ENCODE results near the gene MMP8.

The MMP8 gene

GRCh38 chr11:102676084-102676483, 48.7 kb downstream of the MMP8 start:
- no peak for DNase-seq (ENCODE audit: low read depth, low spot score)
- TF ChIP-seq SUZ12 (IDR thresholded peaks at IDR 0.05; ENCODE audit: extremely low read depth, insufficient read depth, insufficient read length): no peak
- TF ChIP-seq YY1 (IDR thresholded peaks at IDR 0.05; ENCODE audit: insufficient read depth, insufficient read length): no peak
- no peak for TF ChIP-seq ZNF274 (IDR thresholded peaks at IDR 0.05; ENCODE audit: low read depth, low read length)
- Histone ChIP-seq H3K4me1 (ENCODE audit: insufficient read depth, insufficient read length) (no peaks in the 10 kb centered on the region), H3K36me3 (ENCODE audit: insufficient read depth, insufficient read length, low read length) (no peaks in the 10 kb centered on the region), H3K4me3 (ENCODE audit: insufficient read length, low read depth) (no peak overlapping the region), H3K9ac (ENCODE audit: insufficient read length, low read depth) (no peak overlapping the region), H3K27me3 (ENCODE audit: insufficient read depth, insufficient read length) (no peaks in the 10 kb centered on the region), H3K9me3 (ENCODE audit: insufficient read depth, low read length) (no peaks in the 10 kb centered on the region)

- H3K27me3 ChIP-seq (ENCODE audit: insufficient read depth, insufficient read length): no peaks in the 10 kb centered on the region
- no peak overlapping the region for H3K9ac ChIP-seq (ENCODE audit: insufficient read length, low read depth)
- H3K36me3 ChIP-seq (ENCODE audit: insufficient read depth, insufficient read length, low read length): no peaks in the 10 kb centered on the region
- DNase-seq (ENCODE audit: low read depth, low spot score): no peak
- H3K4me1 ChIP-seq (ENCODE audit: insufficient read depth, insufficient read length): no peaks in the 10 kb centered on the region
- H3K4me3 ChIP-seq (ENCODE audit: insufficient read length, low read depth): no peak overlapping the region
- H3K9me3 ChIP-seq (ENCODE audit: insufficient read depth, low read length): no peaks in the 10 kb centered on the region
- TF ChIP-seq ZNF274 (IDR thresholded peaks at IDR 0.05; ENCODE audit: low read depth, low read length) (no peak), SUZ12 (IDR thresholded peaks at IDR 0.05; ENCODE audit: extremely low read depth, insufficient read depth, insufficient read length) (no peak), YY1 (IDR thresholded peaks at IDR 0.05; ENCODE audit: insufficient read depth, insufficient read length) (no peak)
These were observed 55.1 kb downstream of the MMP8 start for GRCh38 chr11:102669664-102670063.

DNA sequence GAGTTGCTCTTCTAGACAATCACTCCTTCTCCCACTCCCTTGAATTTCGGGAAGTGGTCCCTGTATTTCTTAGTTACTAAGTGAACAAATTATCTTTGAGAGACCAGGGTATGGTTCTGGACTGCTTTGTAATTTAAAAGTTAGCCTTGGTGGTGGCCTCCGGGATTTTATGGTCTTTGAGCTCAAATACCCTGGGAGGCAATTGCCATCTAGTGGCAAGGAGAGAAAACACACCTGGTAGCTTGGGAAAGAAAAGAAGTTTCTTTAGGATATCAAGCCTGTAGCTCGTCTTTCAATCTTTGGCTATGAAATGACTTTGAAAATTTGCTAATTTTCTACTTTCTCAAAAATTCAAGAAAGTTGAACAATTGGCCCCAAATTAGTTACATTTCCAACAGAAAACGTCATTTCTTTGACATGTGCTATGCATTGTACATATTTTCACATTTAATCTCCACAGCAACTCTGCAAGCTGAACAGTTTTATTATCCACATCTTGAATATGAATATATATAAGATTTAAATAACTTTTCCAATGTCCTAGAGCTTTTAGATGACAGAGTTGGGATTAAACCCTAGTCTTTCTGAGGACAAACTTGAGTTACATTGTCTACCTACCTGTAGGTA, 58.3 kb downstream of the MMP8 start:
- Histone ChIP-seq H3K4me3 (ENCODE audit: insufficient read length, low read depth) (no peak overlapping the region), H3K9ac (ENCODE audit: insufficient read length, low read depth) (no peak overlapping the region), H3K27me3 (ENCODE audit: insufficient read depth, insufficient read length) (no peaks in the 10 kb centered on the region), H3K36me3 (ENCODE audit: insufficient read depth, insufficient read length, low read length) (no peaks in the 10 kb centered on the region), H3K9me3 (ENCODE audit: insufficient read depth, low read length) (no peaks in the 10 kb centered on the region), H3K4me1 (ENCODE audit: insufficient read depth, insufficient read length) (no peaks in the 10 kb centered on the region)
- no peak for TF ChIP-seq SUZ12 (IDR thresholded peaks at IDR 0.05; ENCODE audit: extremely low read depth, insufficient read depth, insufficient read length)
- DNase-seq (ENCODE audit: low read depth, low spot score): peak; percentile 15

GRCh38 chr11:102664001-102664752, 60.6 kb downstream of the MMP8 start:
- Histone ChIP-seq H3K36me3 (ENCODE audit: insufficient read depth, insufficient read length, low read length) (no peaks in the 10 kb centered on the region), H3K4me3 (ENCODE audit: insufficient read length, low read depth) (no peak overlapping the region), H3K27me3 (ENCODE audit: insufficient read depth, insufficient read length) (no peaks in the 10 kb centered on the region), H3K9me3 (ENCODE audit: insufficient read depth, low read length) (no peaks in the 10 kb centered on the region), H3K4me1 (ENCODE audit: insufficient read depth, insufficient read length) (no peaks in the 10 kb centered on the region), H3K9ac (ENCODE audit: insufficient read length, low read depth) (no peak overlapping the region)
- DNase-seq (ENCODE audit: low read depth, low spot score): no peak
- TF ChIP-seq SUZ12 (IDR thresholded peaks at IDR 0.05; ENCODE audit: extremely low read depth, insufficient read depth, insufficient read length) (no peak), YY1 (IDR thresholded peaks at IDR 0.05; ENCODE audit: insufficient read depth, insufficient read length) (no peak), ZNF274 (IDR thresholded peaks at IDR 0.05; ENCODE audit: low read depth, low read length) (no peak)

DNA sequence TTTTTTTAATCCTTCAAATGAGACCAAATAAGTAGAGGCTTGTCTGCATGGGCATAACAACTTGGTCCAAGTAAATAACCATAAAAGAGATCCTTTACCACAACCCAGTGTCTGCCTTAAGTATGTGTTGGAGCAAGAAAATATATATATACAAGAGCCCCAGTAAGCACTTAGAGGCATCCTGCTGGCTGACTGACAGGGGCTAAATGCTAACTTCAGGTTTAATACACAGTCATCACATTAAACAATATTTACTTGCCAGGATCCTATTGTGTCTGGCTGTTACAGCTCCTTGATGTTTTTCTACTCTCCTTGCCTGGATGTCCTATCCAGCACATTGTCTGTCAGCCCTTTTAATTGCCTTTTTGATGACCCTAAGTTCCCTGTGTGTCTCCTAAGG, 62.1 kb downstream of the MMP8 start:
- Histone ChIP-seq H3K36me3 (ENCODE audit: insufficient read depth, insufficient read length, low read length) (no peaks in the 10 kb centered on the region), H3K4me3 (ENCODE audit: insufficient read length, low read depth) (no peak overlapping the region), H3K9me3 (ENCODE audit: insufficient read depth, low read length) (no peaks in the 10 kb centered on the region), H3K9ac (ENCODE audit: insufficient read length, low read depth) (no peak overlapping the region), H3K27me3 (ENCODE audit: insufficient read depth, insufficient read length) (no peaks in the 10 kb centered on the region), H3K4me1 (ENCODE audit: insufficient read depth, insufficient read length) (no peaks in the 10 kb centered on the region)
- DNase-seq (ENCODE audit: low read depth, low spot score): no peak
- no peak for TF ChIP-seq ZNF274 (IDR thresholded peaks at IDR 0.05; ENCODE audit: low read depth, low read length)

All from NT2/D1 (cell line).